ENCODE measurements around the gene FOSB.

Gene FOSB

DNA sequence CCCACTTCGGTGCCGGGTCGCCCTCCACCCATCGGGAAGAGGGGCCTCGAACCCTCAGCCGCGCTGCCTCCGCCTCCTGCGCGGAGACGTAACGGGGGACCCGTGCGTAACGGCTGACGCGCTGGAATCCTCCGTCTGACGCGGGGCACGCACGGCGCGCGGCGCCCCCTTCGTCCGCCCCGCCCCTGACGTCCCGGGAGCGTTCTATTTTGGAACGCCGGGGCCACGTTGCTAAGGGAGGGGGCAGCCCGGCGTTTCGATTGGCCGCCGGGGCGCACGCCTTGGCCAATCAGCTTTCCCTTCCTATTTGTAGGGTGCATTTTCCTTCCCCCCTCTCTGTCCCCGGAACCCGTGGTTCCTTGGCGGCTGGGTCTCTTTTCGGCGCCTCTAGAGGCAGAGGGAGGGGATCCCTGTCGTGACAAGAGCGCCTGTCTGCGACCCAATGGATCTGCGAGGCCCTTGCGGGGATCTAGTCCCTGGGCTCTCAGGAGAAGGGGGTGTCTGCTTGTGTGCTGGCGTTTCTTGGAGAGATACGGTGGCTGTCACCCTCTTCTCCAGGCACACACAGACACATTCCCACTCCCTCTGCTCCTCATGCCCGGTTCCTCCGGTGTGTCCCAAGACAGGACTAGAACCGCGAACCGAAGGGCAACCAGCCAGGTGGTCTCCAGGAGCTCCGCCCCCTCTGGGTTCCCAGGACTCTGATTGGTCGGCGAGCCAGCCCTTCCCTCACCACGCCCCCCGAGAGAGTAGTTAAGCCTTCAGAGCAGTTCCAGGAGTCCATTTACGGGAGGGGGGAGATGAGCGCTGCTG is 1.5 kb downstream of the FOSB start:
- peak; percentile 95 for DNase-seq

DNA sequence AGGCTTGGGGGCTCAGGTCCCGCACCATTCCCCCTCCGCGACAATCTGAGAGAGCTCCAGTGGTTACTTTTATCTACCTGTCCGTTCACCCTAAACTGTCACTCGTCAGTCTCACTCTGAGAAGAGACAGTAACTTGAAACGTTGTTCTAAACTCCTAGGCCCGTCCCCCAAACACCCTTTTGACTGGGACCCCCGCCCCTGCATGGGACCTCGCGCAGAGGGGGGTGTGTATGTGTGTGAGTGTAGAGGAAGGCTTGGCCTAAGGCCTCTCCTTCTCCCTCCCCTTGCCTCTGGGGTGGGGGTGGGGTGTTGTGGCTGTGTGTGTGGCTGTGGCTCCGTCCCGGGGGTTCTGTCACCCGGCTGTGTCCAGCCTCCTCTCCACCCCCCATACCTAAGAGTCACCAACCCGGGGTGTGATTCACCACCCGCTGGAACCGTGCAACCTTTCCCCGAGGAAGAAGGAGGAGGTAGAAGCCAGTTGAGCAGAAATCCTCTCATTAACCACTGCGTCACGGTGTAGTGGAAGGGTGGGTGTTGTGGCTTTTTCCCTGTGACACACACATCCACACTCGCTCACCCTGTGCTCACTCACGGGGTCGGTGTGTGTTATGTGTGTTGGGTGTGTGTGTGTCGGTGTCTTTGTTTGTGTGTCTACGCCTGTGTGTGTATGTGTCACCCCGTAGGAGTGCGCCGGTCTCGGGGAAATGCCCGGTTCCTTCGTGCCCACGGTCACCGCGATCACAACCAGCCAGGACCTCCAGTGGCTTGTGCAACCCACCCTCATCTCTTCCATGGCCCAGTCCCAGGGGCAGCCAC is 2.4 kb downstream of the FOSB start:
- DNase-seq: peak; percentile 36

DNA sequence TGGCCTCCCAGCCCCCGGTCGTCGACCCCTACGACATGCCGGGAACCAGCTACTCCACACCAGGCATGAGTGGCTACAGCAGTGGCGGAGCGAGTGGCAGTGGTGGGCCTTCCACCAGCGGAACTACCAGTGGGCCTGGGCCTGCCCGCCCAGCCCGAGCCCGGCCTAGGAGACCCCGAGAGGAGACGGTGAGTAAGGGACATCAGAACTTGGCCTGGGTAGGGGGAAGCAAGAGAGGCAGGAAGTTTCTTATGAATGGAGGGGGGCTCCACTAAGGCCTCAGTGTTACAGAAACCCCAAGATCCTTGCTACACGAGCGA is 2.9 kb downstream of the FOSB start:
- no peak for DNase-seq

DNA sequence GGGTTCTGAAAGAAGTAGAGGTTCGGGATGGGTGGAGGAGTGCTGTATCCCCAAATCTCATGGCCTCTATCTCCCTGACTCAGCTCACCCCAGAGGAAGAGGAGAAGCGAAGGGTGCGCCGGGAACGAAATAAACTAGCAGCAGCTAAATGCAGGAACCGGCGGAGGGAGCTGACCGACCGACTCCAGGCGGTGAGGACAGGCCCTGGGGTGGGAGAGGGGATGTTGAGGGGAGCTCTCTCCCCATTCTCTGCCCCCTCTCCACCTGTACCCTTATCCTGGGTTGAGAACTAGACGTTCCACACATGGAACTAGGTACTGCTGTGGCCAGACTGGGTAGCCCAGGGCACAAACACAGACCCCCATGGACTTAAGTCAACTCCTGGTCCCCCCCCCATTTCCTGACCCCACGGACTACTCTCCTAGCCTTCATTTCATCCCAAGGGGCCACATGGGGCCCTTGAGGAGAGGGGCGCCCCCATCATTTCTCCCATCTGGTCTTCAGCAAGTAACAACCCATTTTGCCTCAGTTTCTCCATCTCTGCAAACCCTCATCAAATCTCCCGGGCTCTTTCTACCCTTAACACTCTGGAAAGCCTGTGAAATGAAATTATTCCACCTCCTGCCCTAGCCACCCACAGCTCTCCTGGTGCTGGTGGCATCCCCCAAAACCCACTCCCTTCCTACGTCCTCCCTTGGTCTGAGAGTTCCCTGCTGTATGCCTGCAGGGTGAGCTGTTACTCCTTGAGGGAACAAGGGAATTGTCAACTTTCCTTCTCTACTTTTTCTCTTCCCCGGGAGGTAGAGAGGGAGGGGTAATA is 3.5 kb downstream of the FOSB start:
- no peak for DNase-seq

DNA sequence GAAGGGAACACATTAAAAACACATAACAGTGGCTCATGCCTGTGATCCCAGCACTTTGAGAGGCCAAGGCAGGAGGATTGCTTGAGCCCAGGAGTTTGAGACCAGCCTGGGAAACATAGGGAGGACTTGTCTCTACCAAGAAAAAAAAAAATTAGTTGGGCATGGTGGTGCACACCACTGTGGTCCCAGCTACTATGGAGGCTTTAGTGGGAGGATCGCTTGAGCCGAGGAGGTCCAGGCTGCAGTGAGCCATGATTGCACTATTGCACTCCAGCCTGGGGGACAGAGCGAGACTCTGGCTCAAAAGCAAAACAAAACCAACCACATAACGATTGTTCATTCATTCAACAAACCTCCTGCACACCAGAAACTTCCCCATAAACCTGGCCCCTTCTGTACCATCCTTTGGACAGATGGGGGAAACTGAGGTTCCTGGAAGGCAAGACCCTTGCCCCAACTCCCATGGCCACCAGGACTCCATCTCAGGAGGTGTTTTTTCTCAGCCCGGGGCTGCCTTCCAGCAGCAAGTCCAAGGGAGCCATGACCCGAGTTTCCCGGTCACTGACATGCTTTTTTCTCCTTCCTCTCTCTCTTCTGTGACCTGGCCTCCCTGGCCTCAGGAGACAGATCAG is 4.3 kb downstream of the FOSB start:
- no peak for DNase-seq

DNA sequence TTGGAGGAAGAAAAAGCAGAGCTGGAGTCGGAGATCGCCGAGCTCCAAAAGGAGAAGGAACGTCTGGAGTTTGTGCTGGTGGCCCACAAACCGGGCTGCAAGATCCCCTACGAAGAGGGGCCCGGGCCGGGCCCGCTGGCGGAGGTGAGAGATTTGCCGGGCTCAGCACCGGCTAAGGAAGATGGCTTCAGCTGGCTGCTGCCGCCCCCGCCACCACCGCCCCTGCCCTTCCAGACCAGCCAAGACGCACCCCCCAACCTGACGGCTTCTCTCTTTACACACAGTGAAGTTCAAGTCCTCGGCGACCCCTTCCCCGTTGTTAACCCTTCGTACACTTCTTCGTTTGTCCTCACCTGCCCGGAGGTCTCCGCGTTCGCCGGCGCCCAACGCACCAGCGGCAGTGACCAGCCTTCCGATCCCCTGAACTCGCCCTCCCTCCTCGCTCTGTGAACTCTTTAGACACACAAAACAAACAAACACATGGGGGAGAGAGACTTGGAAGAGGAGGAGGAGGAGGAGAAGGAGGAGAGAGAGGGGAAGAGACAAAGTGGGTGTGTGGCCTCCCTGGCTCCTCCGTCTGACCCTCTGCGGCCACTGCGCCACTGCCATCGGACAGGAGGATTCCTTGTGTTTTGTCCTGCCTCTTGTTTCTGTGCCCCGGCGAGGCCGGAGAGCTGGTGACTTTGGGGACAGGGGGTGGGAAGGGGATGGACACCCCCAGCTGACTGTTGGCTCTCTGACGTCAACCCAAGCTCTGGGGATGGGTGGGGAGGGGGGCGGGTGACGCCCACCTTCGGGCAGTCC is 5.0 kb downstream of the FOSB start:
- DNase-seq: no peak

DNA sequence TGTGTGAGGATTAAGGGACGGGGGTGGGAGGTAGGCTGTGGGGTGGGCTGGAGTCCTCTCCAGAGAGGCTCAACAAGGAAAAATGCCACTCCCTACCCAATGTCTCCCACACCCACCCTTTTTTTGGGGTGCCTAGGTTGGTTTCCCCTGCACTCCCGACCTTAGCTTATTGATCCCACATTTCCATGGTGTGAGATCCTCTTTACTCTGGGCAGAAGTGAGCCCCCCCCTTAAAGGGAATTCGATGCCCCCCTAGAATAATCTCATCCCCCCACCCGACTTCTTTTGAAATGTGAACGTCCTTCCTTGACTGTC is 5.5 kb downstream of the FOSB start:
- DNase-seq: no peak

DNA sequence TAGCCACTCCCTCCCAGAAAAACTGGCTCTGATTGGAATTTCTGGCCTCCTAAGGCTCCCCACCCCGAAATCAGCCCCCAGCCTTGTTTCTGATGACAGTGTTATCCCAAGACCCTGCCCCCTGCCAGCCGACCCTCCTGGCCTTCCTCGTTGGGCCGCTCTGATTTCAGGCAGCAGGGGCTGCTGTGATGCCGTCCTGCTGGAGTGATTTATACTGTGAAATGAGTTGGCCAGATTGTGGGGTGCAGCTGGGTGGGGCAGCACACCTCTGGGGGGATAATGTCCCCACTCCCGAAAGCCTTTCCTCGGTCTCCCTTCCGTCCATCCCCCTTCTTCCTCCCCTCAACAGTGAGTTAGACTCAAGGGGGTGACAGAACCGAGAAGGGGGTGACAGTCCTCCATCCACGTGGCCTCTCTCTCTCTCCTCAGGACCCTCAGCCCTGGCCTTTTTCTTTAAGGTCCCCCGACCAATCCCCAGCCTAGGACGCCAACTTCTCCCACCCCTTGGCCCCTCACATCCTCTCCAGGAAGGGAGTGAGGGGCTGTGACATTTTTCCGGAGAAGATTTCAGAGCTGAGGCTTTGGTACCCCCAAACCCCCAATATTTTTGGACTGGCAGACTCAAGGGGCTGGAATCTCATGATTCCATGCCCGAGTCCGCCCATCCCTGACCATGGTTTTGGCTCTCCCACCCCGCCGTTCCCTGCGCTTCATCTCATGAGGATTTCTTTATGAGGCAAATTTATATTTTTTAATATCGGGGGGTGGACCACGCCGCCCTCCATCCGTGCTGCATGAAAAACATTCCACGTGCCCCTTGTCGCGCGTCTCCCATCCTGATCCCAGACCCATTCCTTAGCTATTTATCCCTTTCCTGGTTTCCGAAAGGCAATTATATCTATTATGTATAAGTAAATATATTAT is 6.1 kb downstream of the FOSB start:
- DNase-seq: no peak

DNA sequence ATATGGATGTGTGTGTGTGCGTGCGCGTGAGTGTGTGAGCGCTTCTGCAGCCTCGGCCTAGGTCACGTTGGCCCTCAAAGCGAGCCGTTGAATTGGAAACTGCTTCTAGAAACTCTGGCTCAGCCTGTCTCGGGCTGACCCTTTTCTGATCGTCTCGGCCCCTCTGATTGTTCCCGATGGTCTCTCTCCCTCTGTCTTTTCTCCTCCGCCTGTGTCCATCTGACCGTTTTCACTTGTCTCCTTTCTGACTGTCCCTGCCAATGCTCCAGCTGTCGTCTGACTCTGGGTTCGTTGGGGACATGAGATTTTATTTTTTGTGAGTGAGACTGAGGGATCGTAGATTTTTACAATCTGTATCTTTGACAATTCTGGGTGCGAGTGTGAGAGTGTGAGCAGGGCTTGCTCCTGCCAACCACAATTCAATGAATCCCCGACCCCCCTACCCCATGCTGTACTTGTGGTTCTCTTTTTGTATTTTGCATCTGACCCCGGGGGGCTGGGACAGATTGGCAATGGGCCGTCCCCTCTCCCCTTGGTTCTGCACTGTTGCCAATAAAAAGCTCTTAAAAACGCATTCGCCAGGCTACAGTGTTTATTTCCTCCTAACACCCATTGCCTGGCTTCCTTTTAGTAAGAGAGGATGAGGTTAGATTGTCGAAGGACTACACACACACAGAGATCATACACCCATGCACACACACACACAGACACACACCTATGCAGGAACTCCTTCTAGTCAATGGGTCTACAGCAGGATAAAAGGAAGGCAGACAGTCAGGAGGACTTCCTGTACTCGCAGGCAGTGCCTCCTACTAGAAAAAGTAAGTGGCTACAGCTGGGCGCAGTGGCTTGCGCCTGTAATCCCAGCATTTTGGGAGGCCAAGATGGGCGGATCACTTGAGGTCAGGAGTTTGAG is 7.1 kb downstream of the FOSB start:
- no peak for DNase-seq

DNA sequence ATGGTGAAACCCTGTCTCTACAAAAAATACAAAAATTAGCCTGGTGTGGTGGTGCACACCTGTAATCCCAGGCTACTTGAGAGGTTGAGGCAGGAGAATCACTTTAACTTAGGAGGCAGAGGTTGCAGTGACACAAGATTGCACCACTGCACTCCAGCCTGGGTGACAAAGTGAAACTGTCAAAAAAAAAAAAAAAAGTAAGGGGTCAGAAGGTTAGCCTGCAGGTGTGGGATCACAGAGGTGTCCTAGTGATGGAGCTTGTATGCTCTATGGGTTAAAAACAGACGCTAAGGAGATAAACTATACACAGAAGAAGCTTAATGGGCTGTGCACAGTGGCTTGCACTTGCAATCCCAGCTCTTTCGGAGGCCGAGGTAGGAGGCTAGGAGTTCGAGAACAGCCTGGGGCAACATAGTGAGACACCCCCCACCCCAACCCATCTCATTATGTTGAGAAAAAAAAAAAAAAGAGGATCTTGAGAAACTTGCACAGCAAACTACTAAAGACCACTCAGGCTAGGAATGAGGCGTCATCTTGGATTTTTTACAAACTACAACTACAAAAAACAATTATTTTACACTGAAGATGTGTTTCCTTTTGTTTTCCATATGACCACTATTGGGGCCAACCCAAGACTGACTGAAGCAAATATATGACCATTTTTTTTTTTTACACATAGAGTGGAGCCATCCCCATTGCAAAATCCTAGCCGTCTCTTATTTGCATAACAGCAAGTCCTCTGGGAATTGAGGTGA is 7.9 kb downstream of the FOSB start:
- DNase-seq: no peak

DNA sequence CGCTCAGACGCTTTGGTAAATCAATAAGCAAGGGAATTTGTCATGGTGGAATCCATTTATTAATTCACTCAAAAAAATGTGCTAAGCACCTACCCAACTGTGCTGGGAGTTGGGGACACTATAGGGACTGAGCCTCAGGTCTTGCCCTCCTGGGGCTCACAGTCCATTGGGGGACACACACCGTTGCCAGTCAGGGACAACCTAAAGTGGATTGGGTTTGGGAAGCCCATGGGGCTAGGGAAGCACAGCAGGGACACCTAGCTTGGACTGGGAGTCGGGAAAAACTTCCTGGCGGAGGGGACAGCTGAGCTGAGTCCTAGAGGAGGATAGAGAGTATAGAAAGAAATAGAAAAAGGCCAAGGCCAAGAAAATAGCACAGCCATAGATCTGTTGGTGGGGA is 8.5 kb downstream of the FOSB start:
- no peak for DNase-seq

DNA sequence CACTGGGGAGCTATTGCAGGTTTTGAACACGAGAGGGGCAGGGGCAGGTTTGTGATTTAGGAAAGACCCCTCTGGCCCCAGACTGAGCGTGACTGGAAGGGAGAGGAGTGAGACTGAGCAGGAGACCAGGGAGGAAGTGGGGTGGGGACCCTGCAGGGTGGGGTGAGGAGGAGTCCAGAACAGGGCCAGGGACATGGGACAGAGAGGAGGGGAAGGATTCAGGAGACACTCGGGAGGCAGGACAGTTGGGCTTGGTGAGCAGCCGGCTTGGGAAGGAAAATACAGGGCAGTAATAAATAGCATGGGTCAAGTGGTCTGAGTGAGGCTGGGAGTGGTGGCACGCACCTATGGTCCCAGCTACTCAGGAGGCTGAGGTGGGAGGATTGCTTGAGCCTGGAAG is 9.4 kb downstream of the FOSB start:
- DNase-seq: no peak

DNA sequence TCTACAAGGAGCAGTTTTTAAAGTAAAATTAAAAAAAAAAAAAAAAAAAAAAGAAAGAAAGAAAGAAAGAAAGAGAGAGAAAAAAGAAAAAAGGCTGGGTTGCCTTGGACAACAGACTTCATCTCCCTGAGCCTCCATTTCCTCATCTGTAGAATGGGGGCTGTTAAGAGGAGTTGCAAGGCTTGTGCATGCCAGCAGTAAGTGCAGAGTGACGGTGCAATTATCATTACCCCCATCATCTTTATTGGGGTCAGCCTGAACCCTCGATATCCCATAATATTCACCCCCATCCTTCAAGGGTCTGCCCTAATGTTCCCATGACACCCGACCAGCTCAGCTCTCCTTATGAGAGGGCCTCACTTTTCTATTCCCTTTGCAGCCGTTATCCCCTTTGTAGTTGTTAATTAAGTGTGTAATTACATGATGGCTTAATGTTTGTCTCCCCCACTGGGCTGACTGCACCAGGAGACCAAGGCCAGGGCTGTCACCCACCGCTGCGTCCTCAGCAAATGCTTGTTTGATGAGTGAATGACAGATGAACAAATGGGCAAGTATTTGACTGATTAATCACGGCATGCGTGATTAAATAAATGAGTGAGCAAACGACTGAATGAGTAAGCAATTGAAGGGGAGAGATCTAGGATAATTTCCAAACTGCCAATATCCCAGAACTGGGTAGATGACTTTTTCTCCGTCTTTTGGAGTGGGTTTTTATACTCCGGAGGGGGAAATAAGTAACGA is 10.1 kb downstream of the FOSB start:
- no peak for DNase-seq

DNA sequence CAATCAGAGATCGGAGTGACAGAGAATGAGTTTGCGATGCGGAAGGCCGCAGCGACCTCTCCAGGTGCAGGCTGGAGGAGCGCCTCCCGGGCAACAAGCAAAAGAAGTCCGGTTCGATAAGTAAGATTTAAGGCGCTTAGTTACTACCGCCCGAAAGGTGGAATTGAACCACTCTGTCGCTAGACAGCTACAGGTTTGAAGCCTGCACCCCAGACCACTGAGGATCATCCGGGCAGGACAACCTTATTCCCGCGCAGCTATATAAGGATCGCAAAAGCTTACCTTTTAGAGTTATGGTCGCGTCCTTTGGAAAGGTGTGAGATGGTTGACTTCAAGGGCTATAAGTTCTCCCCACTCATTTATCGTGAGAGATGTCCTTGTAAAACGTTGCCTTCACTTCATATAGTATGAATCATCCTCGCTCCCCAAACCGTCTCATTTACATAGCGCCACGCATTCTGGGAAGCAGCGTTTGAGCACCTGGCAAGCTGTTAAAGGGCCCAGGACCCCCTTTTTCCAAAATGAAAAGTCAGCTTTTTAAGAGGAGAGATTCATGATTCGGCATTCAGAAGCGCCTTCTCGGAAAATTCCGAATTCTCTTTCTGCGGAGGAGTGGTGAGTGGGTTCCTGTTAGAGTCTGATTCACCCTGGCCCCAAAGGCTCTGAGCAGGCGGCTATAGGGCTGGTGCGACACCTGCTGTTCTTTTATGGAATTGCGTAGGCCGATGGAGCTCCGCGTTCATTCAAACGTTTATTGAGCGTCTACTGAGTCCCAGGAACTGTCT is 10.8 kb downstream of the FOSB start:
- DNase-seq: peak; percentile 96

DNA sequence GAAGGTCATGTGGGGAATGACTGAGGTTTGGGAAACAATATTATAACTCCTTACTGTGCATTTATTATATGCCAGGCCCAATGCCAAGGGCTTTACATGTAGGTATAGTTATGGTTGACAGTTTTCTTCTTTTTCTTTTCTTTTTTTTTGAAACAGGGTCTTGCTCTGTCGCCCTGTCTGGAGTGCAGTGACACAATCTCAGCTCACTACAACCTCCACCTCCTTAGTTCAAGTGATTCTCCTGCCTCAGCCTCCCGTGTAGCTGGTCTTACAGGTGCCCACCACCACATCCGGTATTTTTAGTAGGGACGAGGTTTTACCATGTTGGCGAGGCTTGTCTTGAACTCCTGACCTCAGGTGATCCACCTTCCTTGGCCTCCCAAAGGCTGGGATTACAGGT is 15.2 kb downstream of the FOSB start:
- DNase-seq: no peak

DNA sequence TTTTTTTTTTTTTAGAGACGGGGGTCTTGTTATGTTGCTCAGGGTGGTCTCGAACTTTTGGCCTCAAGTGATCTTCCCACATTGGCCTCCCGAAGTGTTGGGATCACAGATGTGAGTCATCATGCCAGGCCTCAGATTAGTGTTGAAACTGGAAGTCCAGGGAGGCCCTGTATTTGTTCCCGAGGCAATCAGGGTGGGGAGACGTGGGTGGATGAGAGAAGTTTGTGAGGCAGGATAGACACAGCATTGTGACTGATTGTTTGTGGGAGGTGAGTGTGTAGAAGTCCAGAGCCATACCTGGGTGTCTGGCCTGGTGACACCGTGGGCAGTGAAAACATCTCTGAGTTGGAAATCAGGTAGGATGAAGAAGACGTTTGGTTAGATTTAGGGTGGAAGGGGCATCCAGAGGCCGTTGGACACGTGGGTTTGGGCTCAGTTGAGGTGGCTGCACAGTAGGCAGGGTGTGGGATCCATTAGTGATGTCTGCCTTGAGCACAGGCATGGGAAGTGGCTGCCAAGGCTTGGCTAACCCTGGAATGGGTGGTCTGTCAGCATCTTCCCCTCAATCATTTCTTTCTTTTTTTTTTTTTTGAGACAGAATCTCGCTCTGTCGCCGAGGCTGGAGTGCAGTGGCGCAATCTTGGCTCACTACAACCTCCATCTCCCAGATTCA is 16.6 kb downstream of the FOSB start:
- no peak for DNase-seq
